ENCODE results near the gene CDHR1.

GRCh38 chr10:84217746-84218145 is 23.4 kb downstream of the CDHR1 start:
- TF ChIP-seq, protein P1, sequence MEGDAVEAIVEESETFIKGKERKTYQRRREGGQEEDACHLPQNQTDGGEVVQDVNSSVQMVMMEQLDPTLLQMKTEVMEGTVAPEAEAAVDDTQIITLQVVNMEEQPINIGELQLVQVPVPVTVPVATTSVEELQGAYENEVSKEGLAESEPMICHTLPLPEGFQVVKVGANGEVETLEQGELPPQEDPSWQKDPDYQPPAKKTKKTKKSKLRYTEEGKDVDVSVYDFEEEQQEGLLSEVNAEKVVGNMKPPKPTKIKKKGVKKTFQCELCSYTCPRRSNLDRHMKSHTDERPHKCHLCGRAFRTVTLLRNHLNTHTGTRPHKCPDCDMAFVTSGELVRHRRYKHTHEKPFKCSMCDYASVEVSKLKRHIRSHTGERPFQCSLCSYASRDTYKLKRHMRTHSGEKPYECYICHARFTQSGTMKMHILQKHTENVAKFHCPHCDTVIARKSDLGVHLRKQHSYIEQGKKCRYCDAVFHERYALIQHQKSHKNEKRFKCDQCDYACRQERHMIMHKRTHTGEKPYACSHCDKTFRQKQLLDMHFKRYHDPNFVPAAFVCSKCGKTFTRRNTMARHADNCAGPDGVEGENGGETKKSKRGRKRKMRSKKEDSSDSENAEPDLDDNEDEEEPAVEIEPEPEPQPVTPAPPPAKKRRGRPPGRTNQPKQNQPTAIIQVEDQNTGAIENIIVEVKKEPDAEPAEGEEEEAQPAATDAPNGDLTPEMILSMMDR (conservative IDR thresholded peaks at IDR 0.05 in 1 of 2, IDR thresholded peaks at IDR 0.05 in 1 of 2; ENCODE audit: extremely low read depth in 1 of 2, insufficient read depth in 1 of 2, low read depth in 1 of 2, low read length in 2 of 2) = no peak
- no peak for TF ChIP-seq EZH2 (IDR thresholded peaks at IDR 0.05; ENCODE audit: borderline replicate concordance, low read length)
